CD4-positive, alpha-beta T cell treated with Interleukin-12 subunit alpha and Interleukin-12 subunit beta, for 1 hour (primary cell): Measurements from ENCODE around the gene CDX1.

Experiments used
- DNase-seq: peaks from one replicate; pipeline ENCODE4 v3.0.0-alpha.2; 2020

Gene CDX1

DNA sequence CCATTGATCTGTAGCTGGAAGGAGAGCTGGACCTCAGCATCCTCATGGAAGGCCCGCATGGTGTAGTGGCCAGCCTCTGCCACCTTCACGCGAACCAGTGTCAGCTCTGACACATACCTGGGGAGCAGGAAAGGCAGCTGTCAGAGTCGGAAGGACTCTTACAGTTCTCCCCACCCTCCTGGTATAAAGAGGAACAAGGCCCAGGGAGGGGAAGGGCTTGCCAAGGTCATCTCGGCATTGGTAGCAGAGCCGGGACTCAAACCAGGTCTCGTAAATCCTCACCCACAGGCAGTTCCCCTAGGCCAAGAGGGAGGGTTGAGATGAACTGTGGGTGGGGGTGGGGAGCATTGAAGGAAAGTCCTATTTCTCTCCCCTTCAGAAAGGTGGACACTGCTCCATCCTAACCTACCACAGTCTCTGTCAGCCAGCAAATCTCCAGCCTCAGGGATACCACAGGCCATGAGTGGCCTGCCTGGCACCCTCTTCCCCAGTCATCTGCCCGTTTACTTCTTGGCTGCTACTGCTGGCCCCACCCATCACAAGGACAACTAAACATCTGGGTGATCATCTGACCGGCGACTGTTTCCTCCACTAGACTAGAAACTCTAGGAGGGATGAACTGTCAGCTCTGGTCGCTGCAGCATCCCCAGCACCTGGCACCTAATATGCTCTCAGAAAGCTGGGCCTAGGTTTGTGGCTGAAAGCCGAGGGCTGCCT is 34.4 kb upstream of the CDX1 start:
- DNase-seq: no peak

DNA sequence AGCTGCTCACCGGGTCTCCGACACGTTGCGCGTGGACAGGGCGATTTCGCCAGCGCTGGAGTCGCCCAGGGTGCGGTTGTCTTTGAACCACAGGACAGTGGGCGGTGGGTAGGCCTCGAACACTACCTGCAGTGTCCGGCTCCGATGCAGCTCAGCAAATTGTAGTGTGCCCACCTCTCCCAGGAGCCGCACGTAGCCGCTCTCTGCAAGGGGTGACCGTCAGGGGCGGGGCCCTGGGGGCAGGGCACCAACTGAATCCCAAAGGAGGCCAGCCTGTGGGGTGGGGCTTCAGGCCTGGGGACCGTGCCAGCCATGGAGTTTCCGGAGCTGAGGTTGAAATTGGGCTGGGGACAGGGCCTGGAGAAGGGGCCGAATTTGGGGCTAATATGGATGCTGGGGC is 33.8 kb upstream of the CDX1 start:
- DNase-seq: no peak

DNA sequence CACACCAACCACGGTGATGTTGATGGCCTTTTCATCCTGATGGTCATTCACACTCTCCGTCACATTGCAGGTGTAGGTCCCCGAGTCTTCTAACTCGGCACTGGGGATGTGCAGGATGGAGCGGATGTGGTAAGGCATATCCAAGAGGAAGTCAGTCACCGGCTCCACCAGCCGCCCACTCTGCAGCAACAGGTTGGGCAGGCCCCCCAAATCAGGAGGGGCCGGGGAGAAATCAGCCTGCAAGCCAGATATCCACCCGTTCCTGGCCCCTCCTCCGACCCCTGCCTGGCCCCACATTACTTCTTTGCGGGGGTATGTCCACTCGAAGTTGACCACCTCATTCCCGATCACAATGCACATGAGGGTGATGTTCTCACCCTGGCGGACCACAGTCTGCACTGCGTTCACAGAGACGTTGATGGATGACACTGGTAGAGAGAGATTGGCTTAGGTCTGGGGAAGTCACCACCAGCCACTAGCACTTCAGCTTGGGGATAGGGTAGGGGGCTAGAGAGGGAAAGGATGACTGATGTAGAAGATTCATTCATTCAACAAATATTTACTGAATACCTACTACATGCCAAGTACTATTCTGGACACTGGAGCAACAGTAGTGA is 32.9 kb upstream of the CDX1 start:
- no peak for DNase-seq

DNA sequence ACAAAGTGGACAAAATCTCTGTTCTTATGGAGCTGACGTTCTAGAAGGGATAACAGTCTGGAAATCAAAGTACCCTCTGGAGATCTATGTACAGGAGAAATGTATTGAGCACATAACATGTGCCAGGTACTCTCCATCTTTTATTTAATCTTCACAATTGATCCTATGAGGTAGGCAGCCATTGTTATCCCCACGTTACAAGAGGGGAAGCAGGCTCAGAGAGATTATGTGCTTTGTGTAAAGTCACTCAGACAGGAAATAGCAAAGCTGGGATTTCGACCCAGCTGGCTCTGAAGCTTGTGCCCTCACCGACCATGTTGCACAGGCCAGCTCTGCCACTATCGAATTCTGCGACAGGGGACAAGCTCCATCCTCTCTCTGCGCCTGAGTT is 32.4 kb upstream of the CDX1 start:
- no peak for DNase-seq

DNA sequence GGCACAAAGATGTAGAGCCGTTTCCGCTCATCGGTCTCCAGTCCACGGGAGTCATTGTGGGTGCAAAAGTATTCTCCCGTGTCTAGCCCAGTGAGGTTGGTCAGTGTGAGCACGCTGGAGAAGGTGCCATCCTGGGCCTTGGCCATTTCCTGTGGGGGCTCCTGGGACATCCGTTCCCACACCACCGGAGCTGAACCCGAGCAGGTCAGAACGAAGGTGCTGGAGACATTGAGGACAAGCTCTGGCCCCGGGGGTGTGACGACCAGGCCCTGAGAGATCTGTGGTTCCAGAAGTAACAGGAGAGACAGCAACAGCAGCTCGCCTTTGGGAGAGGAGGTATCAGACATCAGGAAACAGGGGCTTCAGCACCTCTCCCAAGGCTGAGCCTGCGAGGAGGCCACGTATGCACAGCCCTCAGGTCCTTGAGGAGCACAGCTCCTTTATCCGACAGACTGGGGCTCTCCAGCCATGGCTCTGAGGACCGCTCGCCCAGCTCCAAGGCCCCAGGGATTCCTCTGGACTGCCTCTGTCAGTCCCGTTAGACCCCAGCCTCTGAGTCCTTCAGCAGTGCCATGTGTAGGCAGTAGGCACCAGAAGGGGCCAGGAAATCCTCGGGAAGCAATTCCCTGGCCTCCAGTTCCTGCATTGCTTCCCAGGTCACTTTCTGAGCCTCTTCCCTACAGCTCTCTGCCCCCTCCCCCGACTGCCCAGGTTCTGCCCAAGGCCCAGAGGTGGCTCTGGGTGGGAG is 30.8 kb upstream of the CDX1 start:
- no peak for DNase-seq

DNA sequence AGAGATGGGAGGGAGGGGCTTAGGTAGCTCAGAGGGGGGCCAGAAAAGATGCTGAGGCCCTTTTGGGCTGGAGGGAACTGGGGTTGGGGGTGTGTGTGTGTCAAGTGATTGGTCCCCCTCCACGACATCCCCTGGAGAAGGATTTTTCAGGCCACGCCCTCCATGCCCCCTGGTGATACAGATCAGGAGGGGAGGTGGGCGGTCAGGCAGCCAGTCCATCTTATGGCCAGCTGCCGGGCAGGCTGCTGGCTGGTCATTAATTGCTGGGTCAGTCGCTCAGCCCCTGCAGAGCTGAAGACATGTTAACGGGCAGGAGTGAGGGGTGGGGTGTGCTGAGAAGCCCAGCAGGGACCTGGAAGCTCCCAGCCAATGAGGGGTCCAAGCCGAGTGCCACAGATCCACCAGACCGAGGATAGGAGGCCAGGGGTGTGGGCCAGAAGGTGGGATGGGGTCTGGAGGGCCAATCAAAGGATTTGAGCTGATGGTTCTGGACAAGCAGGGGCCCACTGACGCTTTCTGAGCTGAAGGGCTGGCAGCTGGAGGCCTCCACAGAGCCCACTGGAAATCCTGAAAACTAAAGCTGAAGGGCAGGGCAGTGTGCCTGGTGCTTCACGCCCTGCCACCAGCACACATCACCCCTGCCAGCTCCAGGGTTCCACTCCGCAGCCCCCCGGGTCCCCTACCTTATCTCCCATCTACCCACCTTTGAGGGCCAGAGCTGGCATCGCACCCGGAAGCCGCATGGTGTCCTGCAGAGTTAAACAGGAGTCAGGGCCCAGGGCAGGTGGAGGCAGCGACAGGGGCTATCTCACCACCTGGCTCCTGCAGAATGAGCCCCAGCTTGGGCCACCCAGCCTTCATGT is 30.0 kb upstream of the CDX1 start:
- no peak for DNase-seq

DNA sequence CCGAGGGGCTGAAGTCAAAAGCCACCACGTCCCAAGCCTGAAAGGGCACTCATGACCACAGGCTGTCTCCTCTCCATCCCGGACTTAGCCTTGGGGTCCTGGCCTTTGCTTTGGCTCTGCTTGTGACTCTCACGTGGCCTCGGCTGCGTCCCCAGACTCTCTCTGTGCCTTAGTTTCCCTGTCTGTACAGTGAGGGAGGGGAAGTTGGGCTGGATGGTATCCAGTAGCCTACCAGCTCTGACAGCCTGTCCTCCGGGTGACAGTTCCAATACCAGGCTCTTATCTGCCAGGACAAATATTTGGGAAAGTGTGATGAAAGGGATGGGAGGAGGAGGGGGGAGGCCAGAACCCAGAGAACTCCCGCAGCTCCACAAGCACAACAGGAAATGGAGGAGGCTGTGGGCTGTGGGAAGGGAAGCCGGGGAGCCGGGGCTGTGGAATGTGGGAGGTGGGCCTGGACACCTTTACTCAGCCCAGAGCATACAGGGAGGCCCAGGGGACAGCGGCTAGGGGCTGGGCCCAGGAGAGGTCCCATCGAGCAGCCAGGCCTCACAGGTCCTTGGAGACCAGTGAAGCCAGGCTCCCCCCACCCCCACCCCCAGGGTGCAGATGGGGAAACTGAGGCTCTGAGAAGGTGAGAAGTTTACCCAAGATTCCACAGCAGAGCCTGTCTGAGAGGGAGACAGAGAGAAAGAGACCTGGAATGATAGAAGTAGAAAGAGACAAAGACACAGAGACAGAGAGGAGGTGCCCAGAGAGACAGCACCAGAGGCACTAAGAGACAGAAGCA is 29.2 kb upstream of the CDX1 start:
- no peak for DNase-seq

DNA sequence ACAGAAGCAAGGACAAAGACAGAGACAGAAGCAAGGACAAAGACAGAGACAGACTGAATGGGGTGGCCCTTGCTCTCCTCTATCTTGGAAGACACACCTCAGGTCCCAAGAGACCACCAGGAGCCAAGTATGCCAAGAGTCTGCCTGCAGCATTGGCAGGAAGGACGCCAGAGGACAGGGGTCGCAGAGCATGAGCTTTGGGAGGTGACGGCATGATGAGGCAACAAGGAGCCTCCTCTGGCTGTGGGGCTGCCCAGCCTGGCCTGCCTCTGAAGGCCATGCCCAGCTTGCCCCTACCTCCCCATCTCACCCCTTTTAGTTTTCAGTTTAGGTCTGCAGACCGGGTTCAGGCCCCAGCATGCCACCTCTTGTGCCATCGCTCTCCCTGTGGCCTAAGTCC is 28.6 kb upstream of the CDX1 start:
- no peak for DNase-seq

DNA sequence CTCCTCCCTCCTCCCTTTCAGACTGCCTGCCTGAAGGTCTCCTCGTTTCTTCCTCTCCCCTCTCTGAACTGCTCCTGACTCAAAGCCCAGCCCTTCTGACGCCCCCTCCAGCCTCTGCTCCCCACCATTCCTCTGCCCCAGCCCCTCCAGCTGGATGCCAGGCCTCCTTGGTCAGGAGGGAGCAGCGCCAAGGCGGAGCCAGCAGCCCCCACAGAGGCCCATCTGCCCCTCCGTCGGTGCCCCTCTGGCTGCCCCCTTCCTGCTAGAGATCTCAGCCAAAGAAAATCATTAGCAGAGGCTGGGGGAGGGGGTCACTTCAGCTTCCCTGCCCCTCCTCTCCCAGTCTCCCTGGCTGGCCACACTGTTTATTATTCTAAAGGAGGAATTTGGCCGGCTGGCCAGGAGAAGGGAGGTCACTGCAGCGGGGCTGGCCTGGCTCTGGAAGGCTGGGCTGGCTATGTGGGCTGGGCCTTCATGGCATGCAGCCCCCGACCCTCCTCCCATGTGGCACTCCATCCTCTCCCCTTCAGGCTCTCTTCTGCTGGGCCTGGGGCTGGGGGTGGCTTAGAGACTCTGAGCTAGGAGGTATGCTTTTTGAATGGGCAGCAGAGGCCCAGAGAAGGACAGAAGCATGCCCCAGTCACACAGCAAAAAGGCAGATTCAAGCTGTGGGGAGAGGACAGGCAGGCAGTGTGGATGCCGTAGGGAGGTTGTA is 27.9 kb upstream of the CDX1 start:
- no peak for DNase-seq

DNA sequence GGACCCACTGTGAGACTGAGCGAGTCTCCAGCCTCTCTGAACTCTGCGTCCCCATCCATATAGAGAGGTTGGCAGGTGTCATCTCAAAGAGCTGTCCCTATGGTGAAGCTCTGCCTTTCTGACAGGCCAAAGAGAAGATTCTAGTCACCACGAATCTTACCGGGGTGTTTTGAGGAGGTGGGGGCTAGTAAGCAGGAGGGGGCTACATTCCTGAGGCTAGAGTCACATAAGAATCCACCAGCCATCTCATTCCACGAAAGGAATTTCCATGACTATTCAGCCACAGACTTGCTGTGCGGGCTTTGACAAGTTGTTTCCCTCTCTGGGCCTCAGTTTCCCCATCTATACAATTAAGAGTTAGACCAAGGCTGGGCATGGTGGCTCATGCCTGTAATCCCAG is 27.2 kb upstream of the CDX1 start:
- no peak for DNase-seq

DNA sequence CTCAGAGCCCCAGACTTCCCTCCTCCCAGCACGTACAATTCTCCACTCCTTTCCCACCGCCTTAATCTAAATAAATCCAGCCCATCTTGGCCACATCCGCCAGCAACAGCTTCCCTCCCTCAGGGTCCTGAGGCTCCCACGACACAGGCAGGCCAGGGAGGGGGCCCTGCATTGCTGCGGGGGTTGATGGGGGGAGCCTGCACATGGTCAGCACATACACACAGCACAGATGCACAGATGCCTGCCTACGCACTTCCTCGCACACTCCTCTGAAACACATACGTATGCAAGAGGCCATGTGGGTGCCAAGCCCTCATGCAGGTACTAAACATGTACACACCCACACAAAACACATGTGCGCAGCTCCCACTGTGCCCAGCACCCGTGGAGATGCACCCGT is 25.7 kb upstream of the CDX1 start:
- DNase-seq: no peak

DNA sequence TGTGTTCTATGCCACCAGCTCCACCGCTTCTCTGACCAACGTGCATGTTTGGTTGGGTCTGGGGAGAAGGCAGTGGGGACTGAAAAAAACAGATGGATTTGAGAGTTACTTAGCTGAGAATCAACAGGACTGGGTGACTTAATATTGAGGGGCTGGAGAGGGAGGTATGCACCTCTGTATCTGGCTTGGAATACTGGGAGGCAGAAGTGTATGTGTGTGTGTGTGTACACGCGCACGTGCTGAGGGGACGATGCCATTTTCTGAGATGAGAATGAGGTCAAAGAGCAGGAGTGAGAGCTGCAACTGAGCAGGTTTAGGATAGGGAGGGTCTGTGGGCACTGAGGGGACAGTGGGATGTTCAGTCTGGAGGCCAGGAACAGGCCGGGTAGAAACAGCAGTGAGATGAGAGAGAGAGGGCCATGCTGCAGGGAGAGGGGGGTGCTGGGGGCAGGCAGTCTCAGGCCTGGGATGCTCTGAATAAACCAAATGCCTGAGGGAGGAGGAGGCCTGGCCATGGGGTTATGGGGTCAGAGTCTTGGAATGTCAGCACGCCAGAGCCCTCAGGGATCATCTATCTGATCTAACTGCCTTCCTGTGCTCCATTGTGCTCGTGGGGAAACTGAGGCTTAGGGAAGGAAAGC is 24.9 kb upstream of the CDX1 start:
- DNase-seq: no peak

DNA sequence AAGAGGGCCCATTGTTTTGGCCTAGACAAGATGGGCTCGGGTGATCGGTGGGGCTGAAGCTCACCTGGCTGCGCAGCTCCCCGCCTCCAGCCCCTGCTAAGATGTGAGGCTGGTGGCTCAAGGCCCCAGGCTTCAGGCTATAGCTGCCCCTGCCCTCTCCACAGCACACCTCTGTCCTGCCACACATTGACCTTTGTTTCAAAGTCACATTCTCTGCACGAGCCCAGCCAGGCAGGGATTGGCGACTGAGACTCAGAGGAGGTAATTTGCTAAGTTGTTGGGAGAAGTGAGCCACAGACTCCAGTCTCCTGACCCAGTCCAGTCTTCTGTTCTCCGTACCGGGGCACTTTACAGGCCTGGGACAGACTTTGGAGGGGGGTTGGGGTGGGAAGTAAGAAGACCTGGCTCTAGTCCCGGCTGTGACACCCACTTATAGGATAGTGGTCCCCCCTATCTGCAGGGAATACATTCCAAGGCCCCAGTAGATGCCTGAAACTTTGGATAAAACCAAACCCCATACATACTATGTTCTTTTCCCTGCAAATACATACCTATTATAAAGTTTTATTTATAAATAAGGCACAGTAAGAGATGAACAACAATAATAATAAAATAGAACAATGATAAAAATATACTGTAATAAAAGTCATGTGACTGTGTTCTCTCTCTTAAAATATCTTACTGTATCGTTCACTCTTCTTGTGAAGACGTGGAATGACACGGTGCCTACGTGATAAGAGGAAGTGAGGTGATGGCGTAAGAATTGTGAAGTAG is 24.2 kb upstream of the CDX1 start:
- DNase-seq: no peak

DNA sequence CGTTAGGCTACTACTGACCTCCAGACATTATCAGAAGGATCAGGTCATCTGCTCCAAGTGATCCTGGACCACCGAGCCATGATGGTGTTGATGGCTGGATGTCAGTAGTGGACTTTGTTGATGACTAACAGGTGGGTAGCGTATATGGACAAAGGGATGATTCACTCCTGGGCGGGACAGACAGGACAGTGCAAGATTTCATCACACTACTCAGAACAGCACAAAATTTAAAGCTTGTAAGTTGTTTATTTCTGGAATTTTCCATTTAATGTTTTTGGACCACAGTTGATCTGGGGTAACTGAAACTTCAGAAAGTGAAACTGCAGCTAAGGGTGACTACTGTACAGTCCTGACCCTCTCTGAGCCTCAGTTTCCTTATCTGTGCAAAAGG is 23.6 kb upstream of the CDX1 start:
- no peak for DNase-seq

DNA sequence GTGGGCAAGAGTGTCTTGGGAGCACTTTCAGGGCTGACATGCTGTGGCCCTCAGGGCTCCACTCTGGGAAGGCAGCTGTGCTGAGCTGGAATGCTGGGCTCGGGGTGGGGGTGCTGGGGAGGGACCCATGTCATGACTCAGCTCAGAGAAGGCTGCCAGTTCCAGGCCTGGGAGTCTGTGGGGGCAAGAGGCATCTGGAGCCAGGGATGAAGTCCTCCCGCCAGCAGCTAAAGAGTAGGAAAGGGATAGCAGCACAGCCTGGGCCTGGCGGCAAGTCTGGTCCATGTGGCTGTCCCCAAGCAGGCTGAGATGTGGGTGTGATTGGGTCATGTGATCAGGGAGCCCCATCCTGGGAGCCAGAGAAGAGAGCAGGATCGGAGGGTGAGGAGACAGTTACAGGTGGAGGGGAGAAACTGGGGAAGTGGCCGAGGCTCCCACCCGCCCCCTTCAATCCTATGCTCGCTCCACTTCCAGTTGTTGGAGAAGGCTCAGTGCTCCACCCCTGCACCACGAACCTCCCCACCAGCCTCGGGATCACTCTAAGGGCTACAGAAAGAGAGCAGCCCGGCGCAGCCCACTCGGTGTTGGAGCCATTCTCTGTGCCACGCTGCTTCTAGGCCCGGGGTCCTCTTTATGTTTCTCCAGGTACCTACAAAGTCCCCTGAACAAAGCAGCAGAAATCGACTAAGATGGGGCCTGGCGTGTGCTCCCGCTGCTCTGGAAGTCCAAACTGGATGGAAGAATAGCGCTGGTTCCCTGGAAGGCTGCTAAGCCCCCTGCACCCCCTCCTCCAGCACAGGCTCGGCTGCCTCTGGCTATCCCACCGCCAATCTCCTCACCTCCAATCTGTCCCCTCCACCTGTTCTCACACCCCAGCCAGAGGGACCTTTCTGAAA is 23.0 kb upstream of the CDX1 start:
- DNase-seq: no peak

DNA sequence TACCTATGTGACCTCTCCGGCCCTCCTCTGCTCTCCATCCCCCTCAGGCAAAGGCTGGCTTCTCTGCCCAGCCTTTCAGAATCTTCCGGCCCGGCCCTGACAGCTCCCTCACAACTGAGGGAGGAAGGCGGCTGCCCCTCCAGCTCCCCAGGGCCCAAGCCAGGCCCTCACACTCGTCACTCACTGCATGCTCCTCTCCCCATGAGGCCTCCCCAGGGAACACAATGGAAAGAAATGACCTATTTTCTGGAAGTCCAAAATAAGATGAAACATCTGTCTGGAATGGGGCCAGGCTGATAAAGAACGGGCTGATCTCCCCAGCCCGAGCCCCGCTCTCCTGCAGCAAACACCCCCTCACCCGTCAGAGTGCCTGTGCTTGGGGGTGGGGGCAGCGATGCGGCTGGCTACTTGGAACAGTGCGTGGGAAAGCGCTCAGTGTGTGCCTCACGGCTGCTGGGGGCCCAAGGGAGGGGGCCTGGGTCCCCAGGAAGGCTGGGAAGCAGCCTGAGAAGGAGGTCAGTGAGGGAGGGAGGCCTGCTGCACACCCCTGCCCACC is 22.3 kb upstream of the CDX1 start:
- no peak for DNase-seq

DNA sequence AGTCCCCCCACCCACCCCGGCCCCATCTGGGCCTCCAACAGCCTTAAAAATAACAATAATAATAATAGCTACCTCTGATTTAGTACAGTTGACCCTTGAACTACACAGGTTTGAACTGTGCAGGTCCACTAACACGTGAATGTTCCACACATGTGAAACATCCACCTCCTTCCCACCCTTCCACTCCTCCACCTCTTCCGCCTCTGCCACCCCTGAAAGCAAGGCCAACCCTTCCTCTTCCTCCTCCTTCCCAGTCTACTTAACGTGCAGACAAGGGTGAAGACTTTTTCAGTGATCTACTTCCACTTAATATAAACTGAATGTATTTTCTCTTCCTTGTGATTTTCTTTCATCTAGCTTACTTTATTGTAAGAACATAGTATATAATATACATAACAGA is 21.7 kb upstream of the CDX1 start:
- no peak for DNase-seq

DNA sequence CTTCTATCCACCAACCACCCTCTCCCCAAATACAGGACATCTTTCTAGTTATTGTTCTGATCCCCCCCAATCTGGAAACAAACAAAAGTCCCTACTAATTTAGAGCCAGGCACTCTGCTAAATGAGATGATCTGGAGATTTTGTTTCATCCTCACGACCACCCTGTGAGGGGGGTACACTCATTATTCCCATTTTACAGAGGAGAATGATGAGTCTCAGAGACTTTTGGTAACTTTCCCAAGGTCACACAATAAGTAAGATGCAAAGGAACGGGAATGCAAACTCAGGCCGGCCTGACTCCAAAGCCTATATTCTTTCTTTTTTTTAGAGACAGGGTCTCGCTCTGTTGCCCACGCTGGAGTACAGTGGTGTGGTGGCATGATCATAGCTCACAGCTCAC is 20.3 kb upstream of the CDX1 start:
- DNase-seq: no peak
